ENCODE results near the gene ECE1. TPM values are rescaled to one million over a fixed set of nuclear protein-coding genes. Genes with fewer than 3 reads are reported as not detected.
A peak's percentile ranks its signal among the peaks of the same experiment; 100 is the strongest.

Gene ECE1
- total and polyA plus RNA-seq, 2 of the 13 experiments (the other 11 are each of a cell fraction or from before 2014, with no cell fraction given): 13.5 to 21.2 TPM

- TF ChIP-seq FOXM1 (CRISPR knock-in tag; IDR thresholded peaks at IDR 0.05) (no peak), ZNF567 (CRISPR knock-in tag; IDR thresholded peaks at IDR 0.05; ENCODE audit: borderline replicate concordance) (no peak), ZNF326 (CRISPR knock-in tag; IDR thresholded peaks at IDR 0.05; ENCODE audit: borderline replicate concordance) (no peak), ZNF318 (CRISPR knock-in tag; IDR thresholded peaks at IDR 0.05) (no peak), HOXA9 (CRISPR knock-in tag; IDR thresholded peaks at IDR 0.05; ENCODE audit: borderline replicate concordance) (no peak), ATF3 (CRISPR knock-in tag; IDR thresholded peaks at IDR 0.05) (peak; percentile 28; the same call in 1 of the 2 replicates), ZNF331 (CRISPR knock-in tag; IDR thresholded peaks at IDR 0.05) (peak; percentile 70), EEA1 (CRISPR knock-in tag; IDR thresholded peaks at IDR 0.05; ENCODE audit: borderline replicate concordance) (no peak), ZFP90 (CRISPR knock-in tag; IDR thresholded peaks at IDR 0.05; ENCODE audit: borderline replicate concordance) (no peak), TAF1 (CRISPR knock-in tag; IDR thresholded peaks at IDR 0.05) (no peak), JUND (CRISPR knock-in tag; IDR thresholded peaks at IDR 0.05) (no peak), NFIB (CRISPR knock-in tag; IDR thresholded peaks at IDR 0.05; ENCODE audit: borderline replicate concordance) (no peak), MLLT10 (CRISPR knock-in tag; IDR thresholded peaks at IDR 0.05) (no peak), MEIS1 (CRISPR knock-in tag; IDR thresholded peaks at IDR 0.05; ENCODE audit: borderline replicate concordance) (no peak), ZBTB8A (CRISPR knock-in tag; IDR thresholded peaks at IDR 0.05; ENCODE audit: borderline replicate concordance, low read depth) (no peak), ZZZ3 (CRISPR knock-in tag; IDR thresholded peaks at IDR 0.05; ENCODE audit: borderline replicate concordance) (no peak), YEATS4 (CRISPR knock-in tag; IDR thresholded peaks at IDR 0.05; ENCODE audit: borderline replicate concordance) (no peak), ZSCAN31 (CRISPR knock-in tag; IDR thresholded peaks at IDR 0.05; ENCODE audit: low read depth) (no peak), NR2F2 (IDR thresholded peaks at IDR 0.05; ENCODE audit: borderline replicate concordance, low read depth) (peak; percentile 94), MTF1 (CRISPR knock-in tag; IDR thresholded peaks at IDR 0.05) (no peak), KLF15 (CRISPR knock-in tag; IDR thresholded peaks at IDR 0.05; ENCODE audit: borderline replicate concordance) (no peak), ZNF788 (CRISPR knock-in tag; IDR thresholded peaks at IDR 0.05; ENCODE audit: borderline replicate concordance) (no peak), CREB1 (IDR thresholded peaks at IDR 0.05) (no peak), CREB1 (CRISPR knock-in tag; IDR thresholded peaks at IDR 0.05) (peak; percentile 74)
These were observed 20.7 kb downstream of the ECE1 start (continued) for GRCh38 chr1:21269461-21270085.

All from HepG2 (cell line).